Measurements from ENCODE around the gene HK2.

Gene HK2

DNA sequence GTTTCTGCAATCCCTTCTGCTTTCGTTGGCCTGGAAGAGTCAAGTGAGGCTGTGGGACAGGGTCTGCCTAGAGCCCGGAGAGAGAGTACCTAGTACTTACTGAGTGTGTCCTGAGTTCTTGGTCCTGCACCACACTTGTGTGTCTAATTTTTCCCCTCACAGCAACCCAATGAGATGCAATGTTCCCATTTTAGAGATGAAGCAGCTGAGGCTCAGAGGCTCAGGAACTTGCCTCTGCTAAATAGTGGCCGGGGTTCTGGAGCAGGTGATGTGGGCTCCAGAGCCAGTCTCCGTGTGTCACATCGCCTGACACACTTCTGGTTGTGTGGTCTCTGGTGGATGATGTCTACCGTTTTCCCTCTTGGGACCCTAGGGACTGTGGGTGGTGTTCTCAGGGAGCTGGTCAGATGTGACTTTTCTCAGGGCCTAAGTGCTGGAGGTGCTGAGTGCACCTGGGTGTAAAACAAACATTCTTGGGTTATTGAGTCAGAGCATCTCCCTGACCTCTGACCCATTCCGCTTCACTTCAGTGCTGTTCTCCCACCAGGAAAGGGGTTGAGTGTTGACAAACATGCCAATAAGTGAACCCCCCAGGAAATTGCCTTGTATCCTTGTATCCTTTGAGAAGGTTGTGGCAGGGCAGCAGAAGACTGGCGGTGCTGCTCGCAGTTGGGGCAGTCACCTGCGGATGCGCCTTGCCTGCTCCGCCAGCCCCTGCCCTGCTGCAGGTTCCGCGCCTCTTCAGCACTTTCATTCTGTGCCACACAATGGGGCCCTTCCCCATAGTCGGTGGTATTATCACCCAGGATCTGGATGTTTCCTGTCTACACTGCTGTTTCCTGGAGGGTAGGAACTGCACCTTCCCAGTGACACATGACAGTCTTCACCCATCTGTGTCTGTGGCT is 32.1 kb downstream of the HK2 start:
- H3K4me2 ChIP-seq: no peak overlapping the region
- H3K9ac ChIP-seq: no peak overlapping the region
- TF ChIP-seq, protein P1, sequence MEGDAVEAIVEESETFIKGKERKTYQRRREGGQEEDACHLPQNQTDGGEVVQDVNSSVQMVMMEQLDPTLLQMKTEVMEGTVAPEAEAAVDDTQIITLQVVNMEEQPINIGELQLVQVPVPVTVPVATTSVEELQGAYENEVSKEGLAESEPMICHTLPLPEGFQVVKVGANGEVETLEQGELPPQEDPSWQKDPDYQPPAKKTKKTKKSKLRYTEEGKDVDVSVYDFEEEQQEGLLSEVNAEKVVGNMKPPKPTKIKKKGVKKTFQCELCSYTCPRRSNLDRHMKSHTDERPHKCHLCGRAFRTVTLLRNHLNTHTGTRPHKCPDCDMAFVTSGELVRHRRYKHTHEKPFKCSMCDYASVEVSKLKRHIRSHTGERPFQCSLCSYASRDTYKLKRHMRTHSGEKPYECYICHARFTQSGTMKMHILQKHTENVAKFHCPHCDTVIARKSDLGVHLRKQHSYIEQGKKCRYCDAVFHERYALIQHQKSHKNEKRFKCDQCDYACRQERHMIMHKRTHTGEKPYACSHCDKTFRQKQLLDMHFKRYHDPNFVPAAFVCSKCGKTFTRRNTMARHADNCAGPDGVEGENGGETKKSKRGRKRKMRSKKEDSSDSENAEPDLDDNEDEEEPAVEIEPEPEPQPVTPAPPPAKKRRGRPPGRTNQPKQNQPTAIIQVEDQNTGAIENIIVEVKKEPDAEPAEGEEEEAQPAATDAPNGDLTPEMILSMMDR (conservative IDR thresholded peaks at IDR 0.05; ENCODE audit: low read depth, low read length): no peak

DNA sequence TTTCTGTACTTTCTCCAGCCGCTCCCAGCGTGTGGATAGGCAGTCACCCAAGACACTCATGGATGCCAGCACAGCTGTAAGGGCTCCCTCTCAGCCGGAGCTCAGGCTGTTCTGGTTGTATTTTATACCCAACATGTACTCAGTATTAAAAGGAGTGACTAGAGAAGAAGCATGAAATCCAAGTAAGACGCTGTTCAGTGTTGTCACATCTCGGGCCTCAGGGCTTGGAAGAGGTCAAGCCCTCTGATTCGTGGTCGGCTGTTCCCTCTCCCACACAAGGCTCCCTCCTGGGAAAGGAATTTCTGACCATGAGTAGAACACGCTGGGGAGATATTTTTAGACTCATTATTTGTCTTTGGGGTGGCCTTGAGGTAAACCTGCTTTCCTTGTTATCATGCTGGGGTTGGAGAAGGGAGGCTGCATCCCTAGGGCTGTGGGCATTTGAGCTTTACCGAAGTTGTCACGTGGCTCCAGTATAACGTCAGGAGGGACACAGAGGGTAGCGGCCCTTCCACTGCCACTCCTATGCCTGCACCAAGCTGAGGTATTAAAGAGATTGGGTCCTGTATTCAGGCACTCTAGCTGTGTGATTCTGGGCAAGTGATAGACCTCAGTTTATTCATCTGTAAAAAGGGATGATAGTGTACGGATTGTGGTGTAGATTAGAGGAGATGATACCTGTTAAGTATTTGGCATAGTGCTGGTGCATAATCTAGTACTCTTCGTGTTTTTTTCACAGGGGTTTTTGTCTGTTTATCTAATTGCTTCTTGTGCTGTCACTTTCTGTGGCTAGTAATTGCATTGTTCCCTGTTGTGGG is 34.1 kb downstream of the HK2 start:
- no peaks in the 10 kb centered on the region for H3K27me3 ChIP-seq (ENCODE audit: insufficient read depth, low read depth)
- H3K4me2 ChIP-seq: no peak overlapping the region
- H3K4me1 ChIP-seq (ENCODE audit: low read depth, poor library complexity, severe bottlenecking): no peaks in the 10 kb centered on the region
- H3K79me2 ChIP-seq (ENCODE audit: insufficient read depth, low read depth): peaks cover 5% of the 10 kb centered on the region; the same call in 1 of the 2 replicates
- no peak overlapping the region for H2AFZ ChIP-seq (ENCODE audit: low read depth)
- no peaks in the 10 kb centered on the region for H4K20me1 ChIP-seq (ENCODE audit: insufficient read depth)
- H3K4me3 ChIP-seq (IDR thresholded peaks at IDR 0.05; ENCODE audit: insufficient read depth, low read depth, low read length): no peak overlapping the region
- TF ChIP-seq, protein P1 (conservative IDR thresholded peaks at IDR 0.05; ENCODE audit: low read depth, low read length): no peak
- no peaks in the 10 kb centered on the region; the same call in 1 of the 2 replicates for H3K36me3 ChIP-seq (ENCODE audit: insufficient read depth)
- no peak overlapping the region for H3K9ac ChIP-seq
- no peak overlapping the region for H3K27ac ChIP-seq

More for the DNA sequence above, 32.1 kb downstream of the HK2 start:
- no peaks in the 10 kb centered on the region for H4K20me1 ChIP-seq (ENCODE audit: insufficient read depth)
- H2AFZ ChIP-seq (ENCODE audit: low read depth): no peak overlapping the region
- no peak overlapping the region for H3K4me3 ChIP-seq (IDR thresholded peaks at IDR 0.05; ENCODE audit: insufficient read depth, low read depth, low read length)
- no peak overlapping the region for H3K27ac ChIP-seq
- H3K79me2 ChIP-seq (ENCODE audit: insufficient read depth, low read depth): peaks cover 14% of the 10 kb centered on the region; the same call in 1 of the 2 replicates
- no peaks in the 10 kb centered on the region for H3K36me3 ChIP-seq (ENCODE audit: insufficient read depth)
- no peaks in the 10 kb centered on the region for H3K27me3 ChIP-seq (ENCODE audit: insufficient read depth, low read depth)
- H3K4me1 ChIP-seq (ENCODE audit: low read depth, poor library complexity, severe bottlenecking): no peaks in the 10 kb centered on the region

DNA sequence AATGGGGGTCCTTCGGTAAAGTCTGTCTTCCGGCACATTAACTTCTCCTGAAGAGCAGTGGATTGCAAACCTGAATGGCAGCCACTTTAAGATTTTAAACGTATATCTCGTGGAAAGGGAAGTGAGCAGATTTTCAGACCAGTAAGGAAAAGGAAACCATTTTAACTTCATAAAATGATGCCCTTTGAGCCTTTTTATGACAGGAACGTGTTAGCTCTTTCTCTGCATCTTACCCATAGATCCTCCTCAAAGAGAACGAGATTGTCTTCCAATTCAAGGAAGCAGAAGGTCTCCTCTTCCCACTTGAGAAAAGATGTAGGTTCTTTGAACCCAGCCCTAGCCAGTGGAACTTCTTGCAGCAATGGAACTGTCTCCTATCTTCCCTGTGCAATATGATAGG is 35.6 kb downstream of the HK2 start:
- no peak overlapping the region for H3K4me2 ChIP-seq
- H3K4me1 ChIP-seq (ENCODE audit: low read depth, poor library complexity, severe bottlenecking): no peaks in the 10 kb centered on the region
- no peak overlapping the region for H3K27ac ChIP-seq
- no peaks in the 10 kb centered on the region for H3K27me3 ChIP-seq (ENCODE audit: insufficient read depth, low read depth)
- H4K20me1 ChIP-seq (ENCODE audit: insufficient read depth): no peaks in the 10 kb centered on the region
- H3K4me3 ChIP-seq (IDR thresholded peaks at IDR 0.05; ENCODE audit: insufficient read depth, low read depth, low read length): no peak overlapping the region
- H3K36me3 ChIP-seq (ENCODE audit: insufficient read depth): peaks cover 1% of the 10 kb centered on the region; the same call in 1 of the 2 replicates
- no peak overlapping the region for H2AFZ ChIP-seq (ENCODE audit: low read depth)
- peaks cover 5% of the 10 kb centered on the region; the same call in 1 of the 2 replicates for H3K79me2 ChIP-seq (ENCODE audit: insufficient read depth, low read depth)
- TF ChIP-seq, protein P1 (conservative IDR thresholded peaks at IDR 0.05; ENCODE audit: low read depth, low read length): no peak
- no peak overlapping the region for H3K9ac ChIP-seq

DNA sequence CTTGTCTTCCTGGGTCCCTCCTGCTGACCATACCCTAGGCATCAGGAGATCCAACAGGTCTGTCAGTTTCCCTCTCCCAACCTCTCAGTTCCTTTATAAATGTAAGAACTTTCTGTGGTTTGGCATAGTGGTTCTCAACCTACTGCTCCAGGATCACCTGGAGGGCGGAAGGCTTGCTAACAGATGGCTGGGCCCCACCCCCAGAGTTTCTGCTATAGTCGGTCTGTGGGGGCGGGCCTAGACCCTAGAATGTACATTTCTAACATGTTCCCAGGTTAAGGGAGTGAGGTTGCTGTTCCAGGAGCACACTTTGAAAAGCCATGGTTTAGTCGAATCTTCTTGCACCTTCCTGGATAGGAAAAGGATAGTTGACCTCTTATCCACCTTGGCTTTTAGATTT is 37.0 kb downstream of the HK2 start:
- TF ChIP-seq, protein P1 (conservative IDR thresholded peaks at IDR 0.05; ENCODE audit: low read depth, low read length): no peak
- no peak overlapping the region for H2AFZ ChIP-seq (ENCODE audit: low read depth)
- H3K9ac ChIP-seq: no peak overlapping the region
- 0 out of 2 replicates have a peak, but pooled peaks cover 5% of the 10 kb centered on the region for H3K79me2 ChIP-seq (ENCODE audit: insufficient read depth, low read depth)
- peaks cover 3% of the 10 kb centered on the region; the same call in 1 of the 2 replicates for H3K36me3 ChIP-seq (ENCODE audit: insufficient read depth)
- no peak overlapping the region for H3K4me3 ChIP-seq (IDR thresholded peaks at IDR 0.05; ENCODE audit: insufficient read depth, low read depth, low read length)
- no peak overlapping the region for H3K27ac ChIP-seq
- H3K4me1 ChIP-seq (ENCODE audit: low read depth, poor library complexity, severe bottlenecking): no peaks in the 10 kb centered on the region
- H3K27me3 ChIP-seq (ENCODE audit: insufficient read depth, low read depth): no peaks in the 10 kb centered on the region
- H4K20me1 ChIP-seq (ENCODE audit: insufficient read depth): no peaks in the 10 kb centered on the region
- H3K4me2 ChIP-seq: no peak overlapping the region
